GM12873 (cell line): ENCODE measurements around the gene SREBF2.

ENCODE experiments used
- TF ChIP-seq, protein P1 (sequence below): IDR thresholded peaks from 2 replicates; pipeline ENCODE4 v1.5.1; 2012; ENCODE audit warnings: low read depth, mild to moderate bottlenecking, moderate library complexity, low read length, control low read depth; ENCODE audit not compliant: insufficient read depth; ENCODE audit errors: missing control alignments

Gene SREBF2

GRCh38 chr22:41913040-41913719 is 80.3 kb downstream of the SREBF2 start:
- TF ChIP-seq, protein P1, sequence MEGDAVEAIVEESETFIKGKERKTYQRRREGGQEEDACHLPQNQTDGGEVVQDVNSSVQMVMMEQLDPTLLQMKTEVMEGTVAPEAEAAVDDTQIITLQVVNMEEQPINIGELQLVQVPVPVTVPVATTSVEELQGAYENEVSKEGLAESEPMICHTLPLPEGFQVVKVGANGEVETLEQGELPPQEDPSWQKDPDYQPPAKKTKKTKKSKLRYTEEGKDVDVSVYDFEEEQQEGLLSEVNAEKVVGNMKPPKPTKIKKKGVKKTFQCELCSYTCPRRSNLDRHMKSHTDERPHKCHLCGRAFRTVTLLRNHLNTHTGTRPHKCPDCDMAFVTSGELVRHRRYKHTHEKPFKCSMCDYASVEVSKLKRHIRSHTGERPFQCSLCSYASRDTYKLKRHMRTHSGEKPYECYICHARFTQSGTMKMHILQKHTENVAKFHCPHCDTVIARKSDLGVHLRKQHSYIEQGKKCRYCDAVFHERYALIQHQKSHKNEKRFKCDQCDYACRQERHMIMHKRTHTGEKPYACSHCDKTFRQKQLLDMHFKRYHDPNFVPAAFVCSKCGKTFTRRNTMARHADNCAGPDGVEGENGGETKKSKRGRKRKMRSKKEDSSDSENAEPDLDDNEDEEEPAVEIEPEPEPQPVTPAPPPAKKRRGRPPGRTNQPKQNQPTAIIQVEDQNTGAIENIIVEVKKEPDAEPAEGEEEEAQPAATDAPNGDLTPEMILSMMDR: no peak

DNA sequence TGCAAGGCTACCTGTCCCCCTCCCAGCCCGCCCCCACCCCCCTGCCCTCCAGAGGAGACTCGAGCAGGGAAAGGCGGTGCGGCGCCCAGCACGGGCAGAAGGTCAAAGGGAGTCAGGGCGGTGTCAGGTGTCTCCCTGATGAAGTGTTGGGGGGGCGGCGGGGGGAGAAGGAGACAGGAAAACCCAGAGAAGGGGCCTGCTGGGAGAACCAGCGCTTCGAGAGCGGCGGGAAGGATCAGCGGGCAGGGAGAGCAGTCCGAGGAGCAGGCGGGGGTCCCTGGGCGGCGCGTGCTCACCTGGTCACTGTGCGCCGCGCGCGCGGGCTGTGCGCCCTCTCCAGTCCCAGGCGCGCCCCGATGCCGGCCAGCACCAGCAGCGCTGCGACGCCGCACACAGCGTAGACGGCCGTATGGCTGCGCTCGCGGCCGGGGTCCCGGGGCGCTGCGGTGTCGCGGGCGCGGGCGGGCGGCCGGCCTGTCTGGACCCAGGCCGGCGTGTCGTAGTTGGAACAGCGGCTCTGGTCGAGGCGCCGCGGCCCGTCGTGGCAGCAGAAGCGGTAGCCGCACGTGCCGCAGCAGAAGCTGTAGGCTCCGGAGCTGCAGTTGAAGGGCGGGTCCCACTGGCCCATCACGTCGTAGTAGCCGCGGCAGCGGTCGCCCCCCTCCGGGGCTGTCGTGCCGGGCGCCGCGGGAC is 81.1 kb downstream of the SREBF2 start:
- TF ChIP-seq, protein P1: no peak

DNA sequence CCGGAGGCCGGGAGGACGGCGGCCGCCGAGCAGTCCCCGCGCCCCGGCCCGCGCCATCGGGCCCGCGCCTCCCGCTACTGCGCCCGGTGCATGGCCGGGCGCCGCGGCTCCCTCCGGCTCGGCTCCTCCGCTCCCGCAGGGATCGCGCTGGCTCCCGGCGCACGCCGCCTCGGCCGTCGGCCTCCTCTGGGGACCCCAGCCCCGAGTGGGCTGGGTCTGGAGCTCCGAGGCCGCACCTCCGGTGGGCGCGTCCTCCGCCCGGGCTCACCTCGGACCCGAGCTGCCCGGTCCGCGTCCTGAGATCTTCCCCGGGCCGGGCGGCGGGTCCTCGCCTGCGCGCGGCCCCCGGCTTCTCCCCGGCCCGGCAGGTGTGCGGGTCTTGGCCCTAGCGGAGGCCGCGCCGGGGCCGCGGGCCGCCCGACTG is 81.7 kb downstream of the SREBF2 start:
- TF ChIP-seq, protein P1: no peak

DNA sequence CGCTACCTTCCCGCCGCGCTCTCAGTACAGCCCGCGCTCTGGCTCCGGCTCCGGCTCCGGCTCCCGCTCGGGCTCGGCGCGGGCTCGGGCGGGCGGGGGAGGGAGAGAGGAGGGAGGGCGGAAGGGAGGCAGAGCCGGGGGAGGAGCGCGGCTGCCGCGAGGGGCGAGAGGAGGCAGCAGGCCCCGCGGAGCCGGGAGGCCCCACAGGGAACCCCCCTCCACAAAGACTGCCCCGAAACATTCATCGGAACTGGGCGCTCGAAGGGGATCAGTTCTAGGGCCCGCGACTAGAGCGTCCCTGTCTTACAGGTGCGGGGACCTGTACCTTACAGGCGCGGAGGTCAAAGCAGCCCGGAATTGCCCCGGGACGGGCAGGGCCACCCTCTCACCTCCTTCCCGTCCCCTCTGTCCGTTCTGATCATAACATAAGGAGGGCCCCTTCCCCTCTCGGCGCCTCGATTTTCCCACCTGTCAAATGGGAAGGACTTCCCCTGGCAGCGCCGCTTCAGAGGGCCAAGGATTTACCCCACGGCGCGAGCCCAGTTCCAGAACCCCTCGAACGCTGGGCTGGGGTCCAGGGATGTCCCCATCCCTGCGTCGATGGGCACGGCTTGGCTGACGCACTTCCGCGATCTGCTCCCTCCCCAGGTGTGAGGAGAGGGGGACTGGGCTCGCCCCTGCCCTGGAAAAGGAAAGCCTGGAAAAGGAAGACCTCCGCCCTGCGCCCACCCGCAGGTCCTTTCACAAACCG is 82.3 kb downstream of the SREBF2 start, which contains the start of gene SHISA8:
Gene SHISA8, minus strand, starts transcription at position 40 of the 751 bp plus-strand sequence. CDS start 407 bp downstream, outside the sequence.
- TF ChIP-seq, protein P1: no peak

DNA sequence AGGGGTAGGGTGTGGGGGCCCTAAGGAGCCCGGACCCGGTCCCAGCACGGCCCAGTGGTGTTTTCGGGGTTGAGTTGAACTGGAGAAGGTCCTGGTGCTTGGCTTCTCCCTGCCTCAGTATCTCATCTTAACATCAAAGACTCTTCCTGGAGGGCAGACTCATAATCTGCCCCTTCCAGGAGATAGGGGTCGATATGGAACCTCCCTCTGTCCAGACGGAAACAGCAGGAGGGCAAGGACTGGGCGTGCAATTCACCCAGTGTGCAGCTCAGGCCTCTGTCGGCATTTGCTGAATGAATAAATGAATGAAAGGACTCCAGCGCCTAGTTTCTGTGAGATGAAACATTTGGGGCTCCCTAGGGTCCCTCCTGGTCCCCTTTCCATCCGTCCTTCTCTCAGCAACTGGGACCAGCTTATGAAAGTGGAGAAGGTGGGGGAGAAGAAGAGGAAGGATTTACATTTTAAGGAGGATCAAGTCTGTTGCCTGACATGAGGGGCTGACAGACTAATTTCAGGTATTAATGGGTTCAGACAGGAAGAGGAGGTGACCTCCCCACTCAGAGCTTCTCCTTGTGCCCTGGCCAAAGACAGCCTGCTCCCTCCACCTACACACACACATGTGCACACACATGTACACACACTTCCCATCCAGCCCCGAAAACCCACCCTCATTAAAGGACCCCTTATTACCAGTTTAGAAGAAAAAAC is 83.0 kb downstream of the SREBF2 start:
- TF ChIP-seq, protein P1: no peak

DNA sequence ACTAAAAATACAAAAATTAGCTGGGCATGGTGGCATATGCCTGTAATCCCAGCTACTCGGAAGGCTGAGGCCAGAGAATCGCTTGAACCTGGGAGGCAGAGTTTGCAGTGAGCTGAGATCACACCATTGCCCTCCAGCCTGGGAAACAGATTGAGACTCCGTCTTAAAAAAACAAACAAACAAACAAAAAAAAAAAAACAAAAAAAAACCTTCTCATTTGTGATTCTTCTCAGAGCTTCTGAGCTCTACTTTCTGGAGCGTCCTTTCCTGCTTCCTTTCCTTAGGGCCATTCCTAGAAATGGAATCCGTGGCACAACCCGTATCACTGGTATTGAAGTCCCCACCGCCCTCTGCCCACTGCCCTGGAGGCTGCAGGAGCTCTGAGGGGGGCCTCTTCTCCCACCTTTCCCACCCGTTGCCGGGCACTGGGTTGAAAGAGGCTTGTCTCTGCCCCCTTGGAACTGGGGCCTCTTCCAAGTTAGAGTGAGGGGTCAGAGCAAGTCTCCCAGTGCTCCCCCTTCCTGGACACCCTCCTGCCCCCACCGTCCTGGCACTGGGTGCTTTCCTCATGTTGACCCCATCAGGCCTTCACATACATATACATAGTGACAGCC is 83.9 kb downstream of the SREBF2 start:
- TF ChIP-seq, protein P1: no peak
